HG03442 (cell line): ENCODE measurements around the gene CD226.
"Not testable (repeated sequence)": the region's sequence is repeated elsewhere in the genome, so short reads cannot be mapped to it uniquely, and the experiment has no call there.

ENCODE experiments used
- ATAC-seq: cut with Tn5 transposase; IDR thresholded peaks from one replicate; pipeline ENCODE4 v1.9.1; 2021; ENCODE audit warnings: mild to moderate bottlenecking, moderate library complexity; ENCODE audit not compliant: unreplicated experiment

CD226 gene

DNA sequence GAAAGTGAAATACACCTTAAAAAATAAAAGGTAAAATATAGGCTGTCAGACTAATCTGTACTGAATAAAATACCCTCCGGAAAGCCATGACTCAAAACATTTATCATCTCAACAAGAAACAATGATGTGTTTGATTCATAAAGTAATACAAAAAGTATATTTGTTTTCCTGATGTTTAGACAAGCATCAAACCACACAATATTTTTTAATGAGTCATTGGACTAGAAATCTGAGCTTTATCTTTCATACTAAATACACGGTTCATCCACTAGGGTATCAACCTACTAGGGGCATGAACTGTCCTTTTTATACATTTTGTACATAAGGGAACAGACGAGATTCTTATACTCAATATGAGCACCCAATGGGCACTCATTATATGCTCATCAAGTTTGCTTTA lies 31.3 kb downstream of the CD226 start:
- no peak for ATAC-seq

DNA sequence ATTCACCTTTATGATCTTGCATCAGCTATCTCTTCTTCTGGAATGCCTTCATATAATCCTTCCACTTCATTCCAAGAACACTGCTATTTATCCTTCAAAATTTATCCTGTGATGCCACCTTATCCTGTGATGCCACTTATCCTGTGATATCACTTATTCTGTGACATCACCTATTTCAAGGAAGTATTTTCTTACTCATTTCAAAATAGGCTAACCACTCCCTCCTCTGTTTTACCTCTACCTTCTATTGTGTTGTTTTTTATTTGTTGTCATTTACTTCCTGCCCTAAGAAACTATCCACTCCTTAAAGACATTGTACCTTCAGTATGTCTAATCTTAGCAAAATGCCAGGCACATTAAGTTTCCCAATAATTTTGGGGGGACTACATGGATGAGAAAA lies 38.8 kb downstream of the CD226 start:
- ATAC-seq = no peak

DNA sequence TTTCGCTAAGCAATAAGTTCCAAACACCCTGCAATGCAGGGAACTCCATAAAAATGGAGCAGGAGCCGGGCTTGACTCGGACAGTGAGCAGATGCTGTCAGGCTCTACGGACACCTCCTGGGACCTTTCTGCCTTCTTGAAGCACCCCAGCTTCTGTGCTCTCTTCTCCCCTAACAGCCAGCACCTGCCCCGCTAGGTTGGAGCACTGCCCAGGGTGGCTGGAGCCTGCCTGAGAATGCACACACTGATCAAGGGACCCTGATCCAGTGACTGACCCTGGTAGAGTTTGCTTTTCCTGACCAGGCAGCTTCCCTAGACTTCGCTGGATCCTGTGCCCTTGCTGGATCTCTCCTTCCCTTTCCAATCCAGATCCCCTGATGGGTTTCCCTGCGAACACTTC lies 40.9 kb downstream of the CD226 start:
- no peak for ATAC-seq

DNA sequence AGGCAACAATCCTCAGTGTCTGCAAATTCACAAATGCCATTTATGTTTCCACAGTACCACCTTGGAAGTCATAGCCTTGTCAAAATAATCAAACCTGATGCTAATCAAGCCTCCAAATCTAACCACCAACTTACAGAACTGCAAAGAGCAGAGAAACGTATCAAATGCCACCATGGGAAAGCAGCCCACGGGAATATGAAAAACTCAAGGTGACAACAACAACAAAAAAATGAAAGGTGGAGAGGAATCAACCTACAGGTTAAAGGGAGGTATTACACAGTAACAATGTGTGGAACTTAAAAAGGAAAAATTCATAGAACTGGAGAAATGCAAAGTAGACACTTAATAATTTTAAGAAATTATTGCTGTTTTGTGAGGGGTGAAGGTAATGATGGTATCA lies 46.7 kb downstream of the CD226 start:
- no peak for ATAC-seq

DNA sequence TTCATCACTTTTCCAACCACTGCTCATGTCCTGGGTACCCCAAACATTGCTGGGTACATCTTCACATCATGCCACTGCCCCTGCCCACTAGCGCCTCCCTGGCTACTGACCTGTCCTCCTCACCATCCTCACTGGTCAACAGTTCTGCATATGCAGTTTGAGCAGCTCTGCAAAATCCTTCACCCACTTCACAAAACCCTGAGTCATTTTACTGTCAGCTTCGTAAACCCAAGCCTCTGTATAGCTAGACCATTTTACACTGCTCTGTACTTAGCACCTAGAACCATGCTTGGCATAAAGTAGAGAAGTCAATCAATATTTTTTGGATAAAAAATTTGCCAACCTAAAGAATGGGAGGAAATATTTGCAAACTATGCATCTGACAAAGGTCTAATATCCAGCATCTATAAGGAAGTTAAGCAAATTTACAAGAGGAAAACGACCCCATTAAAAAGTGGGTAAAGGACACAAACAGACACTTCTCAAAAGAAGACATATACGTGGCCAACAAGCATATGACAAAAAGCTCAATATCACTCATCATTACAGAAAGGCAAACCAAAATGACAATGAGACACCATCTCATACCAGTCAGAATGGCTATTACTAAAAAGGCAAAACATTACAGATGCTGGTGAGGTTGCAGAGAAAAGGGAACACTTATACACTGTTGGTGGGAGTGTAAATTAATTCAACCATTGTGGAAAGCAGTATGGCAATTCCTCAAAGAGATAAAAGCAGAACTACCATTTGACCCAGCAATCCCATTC lies 48.3 kb downstream of the CD226 start:
- not testable (repeated sequence) for ATAC-seq

DNA sequence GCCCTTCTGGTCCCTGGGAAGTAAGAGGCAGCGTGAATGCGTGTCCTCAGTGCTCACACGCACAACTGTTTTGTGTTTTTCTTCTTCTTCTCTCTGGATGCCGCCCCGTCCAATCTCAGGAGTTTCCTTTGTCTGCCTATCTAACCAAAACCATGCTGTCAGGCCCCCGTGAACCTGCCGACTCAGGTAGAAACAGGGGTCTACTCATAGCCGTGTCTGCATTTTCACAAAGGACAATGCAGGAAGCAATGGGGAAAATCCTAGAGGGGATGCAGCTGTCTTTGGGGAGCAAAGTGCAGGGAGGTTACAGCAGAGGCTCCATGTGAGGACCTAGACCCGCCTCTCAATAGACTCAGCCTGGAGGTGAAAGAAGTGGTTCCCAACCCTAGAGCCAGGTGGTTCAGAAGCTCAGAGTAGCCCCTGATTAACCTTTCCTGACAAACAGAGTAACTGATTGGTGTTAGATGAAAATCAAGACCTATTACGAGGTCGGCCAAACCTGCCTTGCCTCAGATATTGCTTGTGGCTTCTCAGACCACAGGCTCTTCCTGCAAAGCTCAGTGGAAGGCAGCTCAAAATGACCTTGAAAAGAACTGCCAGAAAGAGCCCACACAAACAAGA lies 49.3 kb downstream of the CD226 start:
- peak; percentile 34 for ATAC-seq

DNA sequence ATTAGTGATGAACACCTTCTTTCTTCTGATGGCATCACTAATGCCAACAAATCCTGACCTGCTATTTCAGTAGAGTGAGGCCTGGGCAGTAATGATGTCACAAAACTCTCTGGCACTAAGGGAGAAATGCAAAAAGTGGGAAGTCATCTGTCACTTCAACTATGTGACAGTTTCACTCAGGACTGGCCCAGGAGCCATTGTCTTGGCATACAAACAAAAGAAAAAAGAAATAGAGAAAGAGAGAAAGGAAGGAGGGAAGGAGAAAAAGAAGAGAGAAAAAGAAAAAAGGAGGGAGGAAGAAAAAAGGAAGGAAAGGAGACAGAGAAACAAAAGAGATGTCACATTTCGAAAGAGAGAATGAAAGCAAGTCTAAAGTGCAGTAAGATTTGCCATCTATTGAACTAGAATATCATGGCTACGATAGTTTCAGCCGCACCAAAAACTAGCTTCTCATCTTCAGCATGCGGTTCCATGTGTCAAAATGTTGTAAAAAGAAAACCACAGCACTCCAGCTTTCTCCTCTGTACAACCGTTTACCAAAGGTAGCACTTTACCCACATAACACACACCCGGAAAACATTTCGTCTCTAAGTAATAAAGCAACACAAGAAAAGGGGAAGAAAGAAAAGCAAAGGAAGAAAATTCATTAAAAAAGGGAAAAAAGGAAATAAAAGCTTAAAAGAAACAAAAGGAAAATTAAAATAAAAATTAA lies 50.1 kb downstream of the CD226 start:
- peak; percentile 39 for ATAC-seq

DNA sequence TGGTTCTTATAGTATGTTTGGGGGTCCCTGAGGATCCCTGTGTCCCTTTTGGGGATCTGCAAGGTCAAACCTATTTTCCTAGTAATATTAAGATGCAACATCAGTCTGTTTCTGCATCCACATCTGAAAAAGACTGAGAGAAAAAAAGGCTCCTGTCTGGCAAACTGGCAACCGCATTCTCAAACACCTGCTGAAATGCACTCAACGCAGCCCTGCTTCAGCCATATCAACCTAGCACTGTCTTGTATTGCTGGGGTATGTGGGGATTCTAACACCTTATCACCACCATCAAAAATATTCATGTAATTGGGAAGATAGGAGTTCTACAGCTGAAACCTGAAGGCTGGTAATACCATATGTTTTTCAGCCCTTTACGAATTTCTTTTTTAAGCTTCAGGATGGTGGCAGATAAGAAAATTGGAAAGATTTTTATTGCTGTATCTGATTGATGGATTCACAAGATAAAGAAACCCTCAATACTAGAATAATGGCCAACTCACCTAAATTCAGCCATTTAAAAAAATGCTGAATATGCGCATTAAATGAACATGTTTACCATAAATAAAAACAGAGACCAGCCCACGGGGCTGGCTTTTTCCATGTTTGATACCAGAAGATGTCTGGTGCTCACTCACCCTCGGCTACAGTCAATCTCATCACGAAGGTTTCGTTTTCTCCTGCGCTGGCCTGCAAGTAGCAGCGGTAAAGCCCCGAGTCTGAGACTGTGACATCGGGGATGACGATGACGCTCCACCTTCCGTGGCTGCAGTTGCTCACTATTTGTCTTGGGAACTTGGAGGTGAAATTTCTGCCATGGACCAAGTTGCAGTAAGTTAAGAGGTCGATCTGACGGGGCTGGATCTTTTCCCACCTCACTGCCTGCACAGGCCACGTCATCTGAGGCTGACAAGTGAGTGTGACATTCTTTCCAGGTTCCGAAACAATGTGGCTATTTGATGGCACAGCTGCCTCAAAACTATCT lies 52.3 kb downstream of the CD226 start:
- no peak for ATAC-seq

DNA sequence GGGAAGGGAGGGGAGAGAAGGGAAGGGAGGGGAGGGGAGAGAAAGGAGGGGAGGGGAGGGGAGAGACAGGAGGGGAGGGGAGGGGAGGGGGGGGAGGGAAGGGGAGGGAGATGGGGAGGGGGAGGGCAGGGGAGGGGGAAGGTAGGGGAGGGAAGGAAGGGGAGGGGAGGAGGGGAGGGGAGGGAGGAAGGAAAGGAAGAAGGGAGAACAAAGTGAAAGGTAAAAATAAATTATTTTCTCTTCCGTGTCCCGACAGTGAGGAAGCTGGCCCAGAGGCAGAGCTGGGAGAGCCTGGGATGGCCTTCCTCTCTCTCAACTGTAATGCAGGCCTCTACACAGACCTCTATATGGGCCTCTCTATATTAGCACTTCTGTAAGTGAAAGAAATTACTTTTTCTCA lies 53.2 kb downstream of the CD226 start:
- no peak for ATAC-seq

DNA sequence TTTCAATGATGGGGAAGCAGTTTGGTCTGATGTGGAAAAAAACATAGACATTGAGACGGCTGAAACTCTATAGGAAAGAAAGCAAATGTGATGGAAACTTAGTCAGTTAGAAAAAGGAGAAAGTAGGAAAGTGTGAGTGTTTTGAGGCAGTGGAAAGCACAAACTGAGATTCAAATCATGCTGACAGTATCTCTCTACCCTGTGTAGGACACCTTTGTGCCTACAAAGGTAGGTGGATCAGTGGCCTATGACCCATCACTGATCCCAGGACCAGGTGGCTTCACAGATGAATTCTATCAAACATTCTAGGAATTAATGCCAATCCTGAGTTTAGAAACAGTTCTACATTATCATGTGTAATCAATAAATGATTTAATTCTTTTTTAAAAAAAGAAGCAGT lies 57.1 kb downstream of the CD226 start:
- ATAC-seq = no peak

DNA sequence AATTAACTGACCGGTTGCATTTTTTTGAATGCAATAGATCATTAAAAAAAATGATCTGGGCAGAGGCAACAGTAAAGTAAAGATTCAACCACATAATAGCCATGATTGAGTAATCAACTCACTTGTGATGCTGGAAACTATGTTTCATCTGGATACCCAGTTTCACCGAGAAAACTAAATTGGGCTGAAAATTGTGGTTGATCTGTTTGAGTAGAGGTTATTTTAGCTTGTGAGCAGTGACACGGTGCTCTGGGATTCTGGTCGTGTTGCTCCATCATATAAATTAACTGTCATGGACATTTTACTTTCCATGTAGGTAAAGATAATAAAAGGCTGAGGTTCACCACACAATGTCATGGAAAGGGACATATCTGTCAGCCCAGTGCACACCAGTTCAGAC lies 58.7 kb downstream of the CD226 start:
- ATAC-seq = peak; percentile 28

DNA sequence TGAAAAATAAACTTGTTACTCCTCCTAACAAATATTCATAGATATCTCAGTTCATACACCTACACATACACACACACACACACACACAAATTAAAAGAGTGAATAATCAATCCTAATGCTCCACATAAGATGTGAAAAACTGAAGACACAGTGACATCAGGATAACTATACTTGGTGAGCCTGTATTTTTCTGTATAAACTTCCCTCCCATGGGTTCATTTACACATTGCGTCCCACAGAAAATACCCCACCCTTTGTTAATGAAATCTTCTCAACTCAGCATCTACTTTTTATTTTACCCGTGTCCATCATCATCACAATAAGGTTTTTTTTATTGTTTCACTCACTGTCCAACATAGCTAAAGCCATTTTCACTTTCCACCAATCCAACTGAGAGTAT lies 60.4 kb downstream of the CD226 start:
- ATAC-seq = no peak

DNA sequence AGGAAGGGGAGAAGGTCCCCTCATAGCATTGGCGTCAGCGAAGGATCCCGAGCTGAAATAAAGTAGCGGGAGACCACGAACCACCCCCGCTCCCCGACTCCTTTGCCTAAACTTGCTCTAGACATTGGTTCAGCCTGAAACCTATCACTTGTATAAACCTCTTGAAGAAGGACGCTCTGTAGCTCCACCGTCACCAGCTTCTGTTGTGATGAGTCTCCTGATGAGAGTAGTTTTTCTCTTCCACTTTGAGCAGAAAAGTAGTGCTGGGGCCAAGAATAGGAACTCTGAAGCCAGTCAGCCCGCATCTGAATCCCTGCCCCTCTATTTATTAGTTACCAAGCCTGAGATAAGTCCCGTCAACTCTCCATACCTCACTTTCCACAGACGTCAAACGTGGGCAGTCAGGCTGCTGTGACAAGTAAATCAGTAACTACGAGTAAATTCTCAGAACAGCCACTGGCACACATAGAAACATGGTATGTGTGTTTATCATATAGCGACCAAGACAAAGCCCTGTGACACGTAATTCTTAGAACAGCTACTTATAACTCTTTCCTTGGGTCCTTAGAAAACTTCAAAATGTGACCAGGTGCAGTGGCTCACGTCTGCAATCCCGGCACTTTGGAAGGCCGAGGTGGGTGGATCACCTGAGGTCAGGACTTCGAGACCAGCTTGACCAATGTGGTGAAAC lies 61.7 kb downstream of the CD226 start:
- peak; percentile 61 for ATAC-seq

DNA sequence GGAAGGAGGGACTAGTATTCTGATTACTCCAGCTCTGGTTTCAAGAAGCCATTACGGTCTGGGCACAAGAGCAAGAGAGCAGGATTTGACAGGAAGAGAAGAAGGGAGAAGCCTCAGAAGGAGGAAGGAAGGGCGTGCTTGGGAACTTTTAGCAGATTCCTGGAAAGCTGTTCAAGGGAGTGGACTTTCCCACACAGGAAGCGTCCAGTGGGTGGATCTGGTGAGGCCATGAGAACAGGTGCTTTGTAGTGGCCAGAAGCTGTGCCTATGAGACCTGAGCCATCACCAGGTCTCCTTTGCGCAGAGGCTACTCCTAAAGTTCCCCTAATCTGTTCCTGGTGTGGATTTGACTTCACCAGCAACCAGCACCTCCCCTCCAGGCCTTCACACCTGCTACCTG lies 62.3 kb downstream of the CD226 start:
- no peak for ATAC-seq

DNA sequence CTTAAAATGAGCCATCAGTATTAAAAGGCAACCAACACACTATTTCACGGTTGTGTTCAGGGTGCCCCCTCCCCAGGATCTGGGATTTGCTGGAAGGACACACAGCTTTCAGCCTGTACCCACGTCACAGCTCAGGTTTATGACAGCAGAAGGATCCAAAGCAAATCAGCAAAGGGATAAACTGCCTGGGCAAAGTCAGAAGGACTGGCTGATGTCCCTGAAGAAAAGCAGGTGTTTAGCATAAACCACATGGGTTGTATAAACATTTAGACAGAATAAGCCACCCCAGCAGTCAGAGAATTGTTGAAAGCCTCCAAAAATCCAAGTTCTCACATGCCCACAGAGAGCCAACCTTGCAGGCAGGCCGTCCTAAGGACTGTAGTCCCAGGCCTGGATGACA lies 63.9 kb downstream of the CD226 start:
- ATAC-seq = no peak

DNA sequence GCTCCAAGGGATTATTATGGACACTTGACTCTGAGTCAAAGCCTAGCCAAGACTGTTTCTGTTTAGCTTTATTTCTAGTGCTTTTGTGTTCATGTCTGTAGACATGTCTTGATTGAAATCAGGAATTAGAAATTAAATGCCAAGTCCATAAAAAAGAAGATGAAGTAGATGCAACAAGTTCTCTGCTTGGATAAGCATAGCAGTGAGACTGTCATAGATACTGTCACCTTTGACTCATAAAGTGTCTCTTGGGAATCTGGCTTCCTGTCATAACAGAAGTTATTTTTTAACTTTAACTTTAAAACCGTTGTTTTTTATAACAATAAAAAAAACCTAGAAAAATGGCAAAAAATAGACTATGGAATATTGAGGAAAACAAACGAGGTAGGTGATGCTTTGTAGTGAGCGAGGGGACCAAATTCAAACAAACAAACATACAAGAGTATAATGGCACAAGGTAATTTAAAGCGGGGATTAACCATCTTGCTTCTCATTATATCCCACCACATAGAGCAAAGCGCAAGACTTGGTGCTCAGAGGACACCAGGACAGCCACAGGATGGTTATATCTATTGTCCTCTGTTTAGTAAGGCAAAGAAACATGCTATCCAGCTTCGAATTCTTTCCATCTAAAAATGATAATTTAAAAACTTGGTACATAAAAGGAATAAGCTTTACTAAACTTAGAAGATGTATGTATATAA lies 64.6 kb downstream of the CD226 start:
- peak; percentile 48 for ATAC-seq

DNA sequence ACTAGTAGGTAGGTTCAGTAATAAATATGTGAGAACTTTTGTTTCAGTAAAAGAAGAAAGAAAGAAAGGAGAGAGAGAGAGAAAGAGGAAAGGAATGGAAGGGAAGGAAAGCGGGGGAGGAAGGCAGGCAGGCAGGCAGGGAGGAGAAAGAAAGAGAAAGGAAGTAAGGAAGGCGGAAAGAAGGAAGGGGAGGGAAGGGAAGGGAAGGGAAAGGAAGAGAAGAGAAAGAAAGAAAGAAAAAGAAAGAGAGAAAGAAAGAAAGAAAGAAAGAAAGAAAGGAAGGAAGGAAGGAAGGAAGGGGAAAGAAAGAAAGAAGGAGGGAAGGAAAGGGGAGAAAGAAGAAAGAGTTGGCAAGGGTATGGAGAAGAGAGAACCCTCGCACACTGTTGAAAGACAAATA lies 67.6 kb downstream of the CD226 start:
- no peak for ATAC-seq

DNA sequence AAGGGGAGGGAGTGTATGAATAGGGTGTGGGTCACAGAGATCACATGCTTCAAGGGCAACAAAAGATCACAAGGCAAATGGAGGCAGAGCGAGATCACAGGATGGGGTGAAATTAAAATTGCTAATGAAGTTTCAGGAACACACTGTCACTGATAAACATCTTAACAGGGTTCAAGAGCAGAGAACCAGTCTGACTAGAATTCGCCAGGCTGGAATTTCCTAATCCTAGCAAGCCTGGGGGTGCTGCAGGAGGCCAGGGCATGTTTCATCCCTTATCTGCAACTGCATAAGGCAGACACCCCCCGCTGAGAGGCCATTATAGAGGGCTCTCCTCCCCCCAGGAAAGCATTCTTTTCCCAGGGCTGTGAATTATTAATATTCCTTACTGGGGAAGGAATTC lies 68.6 kb downstream of the CD226 start:
- not testable (repeated sequence) for ATAC-seq

DNA sequence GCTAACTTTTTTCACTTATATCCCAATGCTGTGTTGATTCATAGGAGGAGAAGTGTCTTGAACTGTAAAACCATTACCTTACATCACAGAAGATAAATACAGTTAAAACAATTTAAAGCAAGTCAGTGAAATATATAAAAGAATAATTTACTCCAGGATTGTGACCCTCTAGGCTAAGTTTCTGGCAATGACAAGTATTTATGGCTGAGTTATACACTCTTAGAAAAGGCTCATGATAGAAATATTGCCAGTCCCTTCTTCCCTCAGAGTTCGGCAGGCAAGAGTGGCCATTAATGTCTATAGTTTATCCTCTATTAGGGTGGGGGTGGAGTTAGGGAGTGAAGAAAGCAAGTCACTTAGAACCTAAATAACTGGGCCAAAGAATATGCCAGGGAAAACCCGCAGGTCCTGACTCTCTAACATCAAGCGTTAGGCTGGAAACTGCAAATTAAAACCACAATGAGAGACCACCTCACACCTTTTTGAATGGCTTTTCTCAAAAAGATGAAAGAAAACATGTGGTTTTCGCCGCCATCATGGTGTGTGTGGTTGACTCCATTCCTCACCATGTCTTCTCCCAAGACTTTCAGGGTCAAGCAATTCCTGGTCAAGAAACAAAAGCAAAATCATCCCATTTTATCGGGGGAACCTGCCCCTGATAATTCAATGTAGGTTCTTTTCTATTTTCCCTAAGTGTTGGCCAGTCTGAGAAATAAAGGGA lies 69.3 kb downstream of the CD226 start:
- ATAC-seq = no peak
